Activated T-helper 1 cell treated with Interleukin-2 at 50 U/mL for 16 hours (primary cell): ENCODE measurements around the gene NIPA2.

Experiments
- DNase-seq: peaks from one replicate; pipeline ENCODE4 v3.0.0-alpha.2; 2020; ENCODE audit warnings: low read depth

Gene NIPA2

GRCh38 chr15:22902981-22903380, 64.5 kb downstream of the NIPA2 start:
- no peak for DNase-seq

DNA sequence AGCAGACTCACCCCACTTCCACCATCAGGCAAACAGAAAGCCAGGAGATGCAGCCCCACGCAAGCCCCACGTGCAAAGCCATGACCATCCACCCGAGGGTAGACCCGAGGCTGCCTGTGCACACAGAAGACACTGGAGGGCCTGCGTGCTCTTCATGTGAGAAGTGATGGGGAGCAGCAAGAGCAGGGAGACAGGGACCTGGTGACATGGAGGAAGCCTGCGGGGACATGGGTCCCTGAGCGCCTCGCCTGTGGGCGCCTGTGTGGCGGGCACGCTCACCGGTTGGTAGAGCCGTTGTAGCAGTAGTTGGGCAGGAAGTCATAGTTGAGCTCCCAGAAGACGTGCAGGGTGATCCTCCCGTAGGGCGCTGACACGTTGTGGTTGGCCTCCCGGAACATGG, 65.0 kb downstream of the NIPA2 start:
- no peak for DNase-seq

DNA sequence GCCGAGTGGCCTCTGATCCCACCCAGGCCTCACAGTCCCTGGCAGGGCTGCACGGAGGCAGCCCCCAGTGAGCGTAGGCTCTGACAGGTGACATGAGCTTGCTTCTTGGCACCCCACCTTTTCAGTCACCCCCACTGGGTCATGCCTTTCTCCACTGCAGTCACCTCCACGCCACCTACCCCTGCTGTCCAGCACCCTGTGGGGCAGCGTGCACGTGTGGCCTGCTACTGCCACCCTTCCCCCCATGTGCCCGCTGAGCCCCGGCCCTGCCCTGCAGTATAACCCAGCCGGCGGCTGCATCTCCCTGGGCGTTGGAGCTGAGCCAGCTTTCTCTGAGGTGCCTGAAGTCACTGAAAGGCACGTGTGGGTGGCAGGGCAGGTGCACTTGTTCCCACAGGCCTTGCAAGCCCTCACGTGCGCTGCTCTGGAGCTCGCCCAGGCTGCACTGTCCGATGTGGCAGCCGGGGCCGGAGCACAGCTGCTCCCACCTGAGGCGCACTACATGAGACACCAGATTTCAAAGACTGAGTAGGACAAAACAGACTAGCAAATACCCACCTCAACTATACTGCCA, 65.6 kb downstream of the NIPA2 start:
- DNase-seq = no peak

GRCh38 chr15:22904736-22905135, 66.3 kb downstream of the NIPA2 start:
- DNase-seq = no peak

GRCh38 chr15:22907161-22907950, 68.9 kb downstream of the NIPA2 start:
- no peak for DNase-seq

DNA sequence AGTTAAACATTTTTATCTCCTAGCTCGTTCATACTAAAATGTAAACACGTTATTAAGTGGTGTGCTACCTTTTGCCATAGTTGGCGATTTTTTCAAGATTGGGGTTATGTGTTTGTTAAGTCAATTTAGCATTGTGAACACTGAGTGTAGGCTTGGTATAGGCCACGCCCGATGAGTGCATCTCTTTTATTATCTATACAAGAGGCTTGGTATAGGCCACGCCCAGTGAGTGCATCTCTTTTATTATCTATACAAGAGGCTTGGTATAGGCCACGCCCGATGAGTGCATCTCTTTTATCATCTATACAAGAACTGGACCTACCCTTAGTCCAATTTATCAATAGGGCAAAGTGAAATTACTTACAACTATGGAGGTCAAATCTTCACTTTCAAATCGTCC, 70.4 kb downstream of the NIPA2 start:
- DNase-seq = no peak

- no peak for DNase-seq
These were observed 72.8 kb downstream of the NIPA2 start for GRCh38 chr15:22911306-22911705.

- DNase-seq = no peak
These were observed 73.8 kb downstream of the NIPA2 start for GRCh38 chr15:22912256-22912655.

GRCh38 chr15:22913646-22914380, 75.3 kb downstream of the NIPA2 start:
- DNase-seq = no peak

- DNase-seq = no peak
These were observed 77.5 kb downstream of the NIPA2 start for GRCh38 chr15:22915866-22916515.

GRCh38 chr15:22916606-22917350, 78.3 kb downstream of the NIPA2 start:
- DNase-seq = no peak

GRCh38 chr15:22917556-22917955, 79.1 kb downstream of the NIPA2 start:
- no peak for DNase-seq
